PC-3 (cell line): ENCODE results near the gene SLC7A4.

Experiments used
- CTCF ChIP-seq: fragments of 300-600 bp; sonication (generic); conservative IDR thresholded peaks from 2 replicates; pipeline ENCODE4 v1.5.1; 2017; ENCODE audit warnings: antibody characterized with exemption, low read depth, mild to moderate bottlenecking, low read length
- EZH2 ChIP-seq: fragments of 300-600 bp; sonication (generic); IDR thresholded peaks from one replicate; pipeline ENCODE4 v1.6.1; 2017; ENCODE audit warnings: antibody characterized with exemption, mild to moderate bottlenecking, low read length; ENCODE audit not compliant: unreplicated experiment
- EZH2phosphoT487 ChIP-seq: fragments of 300-600 bp; sonication (generic); IDR thresholded peaks from 2 replicates; pipeline ENCODE4 v1.6.1; 2018; ENCODE audit warnings: mild to moderate bottlenecking, antibody characterized with exemption, low read length, borderline replicate concordance

GRCh38 chr22:21000987-21001600 lies 31.3 kb downstream of the SLC7A4 start:
- no peak for TF ChIP-seq CTCF
- TF ChIP-seq EZH2, result no peak
- no peak for TF ChIP-seq EZH2phosphoT487
